HepG2 (cell line): ENCODE data around the gene HELZ. TPM values are rescaled to one million over a fixed set of nuclear protein-coding genes. Genes with fewer than 3 reads are reported as not detected.

Experiments used
- CEBPZ ChIP-seq: IDR thresholded peaks from 2 replicates; pipeline ENCODE4 v1.6.1; 2012; ENCODE audit warnings: low read length, improper control_type of control experiment
- DR1 ChIP-seq: sonication (generic); formaldehyde crosslinking; IDR thresholded peaks from 2 replicates; pipeline ENCODE4 v1.8.0; 2021; ENCODE audit warnings: mild to moderate bottlenecking, missing genetic modification reagents, inconsistent platforms
- ERF ChIP-seq: IDR thresholded peaks from 2 replicates; pipeline ENCODE4 v1.6.1; 2018; ENCODE audit warnings: missing biosample characterization, missing genetic modification reagents
- HOMEZ ChIP-seq: IDR thresholded peaks from 2 replicates; pipeline ENCODE4 v1.6.1; 2016; ENCODE audit warnings: low read depth
- HOXD1 ChIP-seq: sonication (generic); formaldehyde crosslinking; IDR thresholded peaks from 2 replicates; pipeline ENCODE4 v1.5.0; 2020; ENCODE audit warnings: missing genetic modification reagents
- IRF9 ChIP-seq: sonication (generic); formaldehyde crosslinking; IDR thresholded peaks from 2 replicates; pipeline ENCODE4 v1.8.0; 2022; ENCODE audit warnings: missing genetic modification reagents, mild to moderate bottlenecking, borderline replicate concordance
- LBX2 ChIP-seq: sonication (generic); formaldehyde crosslinking; IDR thresholded peaks from 2 replicates; pipeline ENCODE4 v1.5.0; 2020; ENCODE audit warnings: missing genetic modification reagents, mild to moderate bottlenecking, borderline replicate concordance
- MED1 ChIP-seq: sonication (generic); formaldehyde crosslinking; IDR thresholded peaks from 2 replicates; pipeline ENCODE4 v1.4.0; 2020; ENCODE audit warnings: missing genetic modification reagents
- MLX ChIP-seq: IDR thresholded peaks from 2 replicates; pipeline ENCODE4 v1.6.1; 2016
- POLR2A ChIP-seq, 2 experiments: IDR thresholded peaks; 2 replicates each; pipeline ENCODE4 v1.6.1; 2011; ENCODE audit warnings: low read depth in 2 of 2, low read length in 2 of 2, mild to moderate bottlenecking in 1 of 2, moderate library complexity in 1 of 2; ENCODE audit not compliant: insufficient read depth in 1 of 2
- RBFOX2 ChIP-seq: fragments of 200-400 bp; formaldehyde crosslinking; IDR thresholded peaks from 2 replicates; pipeline ENCODE4 v1.6.1; 2017; ENCODE audit warnings: low read depth, mild to moderate bottlenecking, low read length
- RFX5 ChIP-seq: IDR thresholded peaks from 2 replicates; pipeline ENCODE4 v1.6.1; 2011; ENCODE audit warnings: low read depth, low read length, improper control_type of control experiment
- RFXAP ChIP-seq: sonication (generic); formaldehyde crosslinking; IDR thresholded peaks from 2 replicates; pipeline ENCODE4 v1.4.0; 2020; ENCODE audit warnings: missing genetic modification reagents, borderline replicate concordance
- SAP130 ChIP-seq: IDR thresholded peaks from 2 replicates; pipeline ENCODE4 v1.6.1; 2016; ENCODE audit warnings: low read depth
- SMAD3 ChIP-seq: sonication (generic); formaldehyde crosslinking; IDR thresholded peaks from 2 replicates; pipeline ENCODE4 v1.4.0; 2020; ENCODE audit warnings: missing genetic modification reagents
- ZNF180 ChIP-seq: sonication (generic); formaldehyde crosslinking; IDR thresholded peaks from 2 replicates; pipeline ENCODE4 v1.4.0; 2020; ENCODE audit warnings: low read depth, missing genetic modification reagents, borderline replicate concordance
- ZNF350 ChIP-seq: sonication (generic); formaldehyde crosslinking; IDR thresholded peaks from 2 replicates; pipeline ENCODE4 v1.4.0; 2020; ENCODE audit warnings: mild to moderate bottlenecking, low read depth, missing genetic modification reagents, borderline replicate concordance
- ZNF552 ChIP-seq: sonication (generic); formaldehyde crosslinking; IDR thresholded peaks from 2 replicates; pipeline ENCODE4 v1.9.0; 2022; ENCODE audit warnings: missing genetic modification reagents, mild to moderate bottlenecking, borderline replicate concordance
- ZNF562 ChIP-seq: sonication (generic); formaldehyde crosslinking; IDR thresholded peaks from 2 replicates; pipeline ENCODE4 v1.8.0; 2022; ENCODE audit warnings: missing genetic modification reagents, borderline replicate concordance
- ZNF567 ChIP-seq: sonication (generic); formaldehyde crosslinking; IDR thresholded peaks from 2 replicates; pipeline ENCODE4 v1.8.1; 2023; ENCODE audit warnings: mild to moderate bottlenecking, missing genetic modification reagents, borderline replicate concordance
- ZNF691 ChIP-seq: sonication (generic); formaldehyde crosslinking; IDR thresholded peaks from 2 replicates; pipeline ENCODE4 v1.4.0; 2020; ENCODE audit warnings: missing genetic modification reagents, low read depth, mild to moderate bottlenecking, borderline replicate concordance
- polyA plus RNA-seq, 8 experiments: library from polyadenylated mRNA; depleted of rRNA in 3 of 8; stranded (reverse) in 7 of 8; unstranded in 1 of 8; fragments of >200 nt; fragmentation: Illumina TruSeq in 4 of 8; extraction: Trizol in 4 of 8; gene quantifications; 2 replicates each; pipeline versions ENCODE4 v1.2.1 to v1.2.3, GENCODE V29; 2011 to 2016; ENCODE audit warnings: low read depth in 4 of 8, missing spikeins in 1 of 8, mixed read lengths in 1 of 8; ENCODE audit not compliant: insufficient read depth in 1 of 8
- total RNA-seq, 5 experiments: library from RNA; depleted of rRNA; stranded (reverse); fragments of >200 nt; fragmentation: Illumina TruSeq; extraction: Trizol; gene quantifications; 2 replicates each; pipeline ENCODE4 v1.2.3, GENCODE V29; 2016; ENCODE audit warnings: low read depth in 1 of 5

Gene HELZ
- total and polyA plus RNA-seq, 2 of the 13 experiments (the other 11 are each of a cell fraction or from before 2014, with no cell fraction given) = 35.3 to 52.4 TPM

GRCh38 chr17:67246653-67247415 is 1.8 kb upstream of the HELZ start (continued):
- TF ChIP-seq HOXD1 (CRISPR knock-in tag) (0 out of 2 replicates have a peak, but pooled peaks have one; percentile 56), SAP130 (peak; percentile 95), HOMEZ (CRISPR knock-in tag) (no peak), CEBPZ (no peak), ZNF567 (CRISPR knock-in tag) (no peak), SMAD3 (CRISPR knock-in tag) (peak; percentile 42; the same call in 1 of the 2 replicates), ZNF562 (CRISPR knock-in tag) (no peak), ZNF350 (no peak; the same call in 1 of the 2 replicates), POLR2A (IDR thresholded peaks at IDR 0.05; ENCODE audit: insufficient read depth in 1 of 2, low read depth in 2 of 2, low read length in 2 of 2) (peak; percentile 70 to 75), RFXAP (peak; percentile 80), RFX5 (no peak), ZNF180 (CRISPR knock-in tag) (peak; percentile 43; the same call in 1 of the 2 replicates), LBX2 (CRISPR knock-in tag) (0 out of 2 replicates have a peak, but pooled peaks have one; percentile 50), ZNF691 (0 out of 2 replicates have a peak, but pooled peaks have one; percentile 5), ERF (CRISPR knock-in tag) (peak; percentile 83), RBFOX2 (no peak), MLX (CRISPR knock-in tag) (no peak; the same call in none of the 2 replicates), DR1 (CRISPR knock-in tag) (0 out of 2 replicates have a peak, but pooled peaks have one; percentile 48), MED1 (CRISPR knock-in tag) (peak; percentile 97), ZNF552 (CRISPR knock-in tag) (0 out of 2 replicates have a peak, but pooled peaks have one; percentile 46), IRF9 (no peak; the same call in 1 of the 2 replicates)
